HepG2 (cell line): Measurements from ENCODE around the gene ZNF316. TPM values are rescaled to one million over a fixed set of nuclear protein-coding genes. Genes with fewer than 3 reads are reported as not detected.

Experiments
- AKAP8 ChIP-seq: sonication (generic); formaldehyde crosslinking; IDR thresholded peaks from 2 replicates; pipeline ENCODE4 v1.5.1; 2020; ENCODE audit warnings: mild to moderate bottlenecking, missing genetic modification reagents
- ATF7 ChIP-seq, 2 experiments: fragments of 450-650 bp in 1 of 2; sonication (generic) in 1 of 2; formaldehyde crosslinking in 1 of 2; IDR thresholded peaks; 2 replicates each; pipeline versions ENCODE4 v1.4.0 to v1.6.1; 2016 to 2020; ENCODE audit warnings: antibody characterized with exemption in 1 of 2, mild to moderate bottlenecking in 1 of 2, missing genetic modification reagents in 1 of 2
- BHLHE40 ChIP-seq: IDR thresholded peaks from 2 replicates; pipeline ENCODE4 v1.6.1; 2011; ENCODE audit warnings: low read length, improper control_type of control experiment
- CCDC6 ChIP-seq: sonication (generic); formaldehyde crosslinking; IDR thresholded peaks from 2 replicates; pipeline ENCODE4 v1.8.1; 2022; ENCODE audit warnings: mild to moderate bottlenecking, missing genetic modification reagents, moderate library complexity
- ELF4 ChIP-seq: sonication (generic); formaldehyde crosslinking; IDR thresholded peaks from 2 replicates; pipeline ENCODE4 v1.5.0; 2020; ENCODE audit warnings: missing genetic modification reagents, mild to moderate bottlenecking, moderate library complexity, borderline replicate concordance
- GATAD2A ChIP-seq: IDR thresholded peaks from 2 replicates; pipeline ENCODE4 v1.6.1; 2016
- HCFC1 ChIP-seq: fragments of 150-350 bp; IDR thresholded peaks from 2 replicates; pipeline ENCODE4 v1.6.1; 2014; ENCODE audit warnings: low read depth, low read length
- IKZF1 ChIP-seq: fragments of 450-650 bp; IDR thresholded peaks from 2 replicates; pipeline ENCODE4 v1.7.1; 2016
- LCORL ChIP-seq, 2 experiments: fragments of 450-650 bp in 1 of 2; sonication (generic) in 1 of 2; formaldehyde crosslinking in 1 of 2; IDR thresholded peaks; 2 replicates each; pipeline versions ENCODE4 v1.5.0 to v1.6.1; 2017 to 2020; ENCODE audit warnings: antibody characterized with exemption in 1 of 2, missing genetic modification reagents in 1 of 2
- MLLT10 ChIP-seq: sonication (generic); formaldehyde crosslinking; IDR thresholded peaks from 2 replicates; pipeline ENCODE4 v1.4.0; 2020; ENCODE audit warnings: missing genetic modification reagents
- MTF1 ChIP-seq: sonication (generic); formaldehyde crosslinking; IDR thresholded peaks from 2 replicates; pipeline ENCODE4 v1.5.0; 2020; ENCODE audit warnings: missing genetic modification reagents
- NFIC ChIP-seq: IDR thresholded peaks from 2 replicates; pipeline ENCODE4 v1.6.1; 2012; ENCODE audit warnings: mild to moderate bottlenecking, low read length, inconsistent platforms
- PBX2 ChIP-seq: IDR thresholded peaks from 2 replicates; pipeline ENCODE4 v1.6.1; 2016; ENCODE audit warnings: control low read depth
- PHF8 ChIP-seq: sonication (generic); formaldehyde crosslinking; IDR thresholded peaks from 2 replicates; pipeline ENCODE4 v1.5.0; 2020; ENCODE audit warnings: missing genetic modification reagents
- PREB ChIP-seq: sonication (generic); formaldehyde crosslinking; IDR thresholded peaks from 2 replicates; pipeline ENCODE4 v1.4.0; 2020; ENCODE audit warnings: missing genetic modification reagents
- SMARCE1 ChIP-seq: fragments of 450-650 bp; IDR thresholded peaks from 2 replicates; pipeline ENCODE4 v1.6.1; 2017; ENCODE audit warnings: borderline replicate concordance
- SNAPC2 ChIP-seq: sonication (generic); formaldehyde crosslinking; IDR thresholded peaks from 2 replicates; pipeline ENCODE4 v1.8.1; 2022; ENCODE audit warnings: mild to moderate bottlenecking, missing genetic modification reagents
- SOX6 ChIP-seq, 2 experiments: fragments of 450-650 bp in 1 of 2; sonication (generic) in 1 of 2; formaldehyde crosslinking in 1 of 2; IDR thresholded peaks; 2 replicates each; pipeline versions ENCODE4 v1.4.0 to v1.6.1; 2017 to 2020; ENCODE audit warnings: antibody characterized with exemption in 1 of 2, mild to moderate bottlenecking in 1 of 2, missing genetic modification reagents in 1 of 2
- ZHX1 ChIP-seq: sonication (generic); formaldehyde crosslinking; IDR thresholded peaks from 2 replicates; pipeline ENCODE4 v1.8.1; 2022; ENCODE audit warnings: low read depth, mild to moderate bottlenecking, missing genetic modification reagents
- ZMYM4 ChIP-seq: sonication (generic); formaldehyde crosslinking; IDR thresholded peaks from 2 replicates; pipeline ENCODE4 v1.8.1; 2023; ENCODE audit warnings: mild to moderate bottlenecking, missing genetic modification reagents
- ZNF296 ChIP-seq: sonication (generic); formaldehyde crosslinking; conservative IDR thresholded peaks from 2 replicates; pipeline ENCODE4 v1.5.0; 2020; ENCODE audit warnings: mild to moderate bottlenecking, missing genetic modification reagents
- ZNF33A ChIP-seq: sonication (generic); formaldehyde crosslinking; IDR thresholded peaks from 2 replicates; pipeline ENCODE4 v1.5.1; 2020; ENCODE audit warnings: missing genetic modification reagents, mild to moderate bottlenecking, moderate library complexity, borderline replicate concordance
- ZNF431 ChIP-seq: sonication (generic); formaldehyde crosslinking; IDR thresholded peaks from 2 replicates; pipeline ENCODE4 v1.9.0; 2022; ENCODE audit warnings: missing genetic modification reagents, low read depth, mild to moderate bottlenecking, borderline replicate concordance
- ZNF563 ChIP-seq: sonication (generic); formaldehyde crosslinking; IDR thresholded peaks from 2 replicates; pipeline ENCODE4 v1.8.0; 2022; ENCODE audit warnings: mild to moderate bottlenecking, moderate library complexity, missing genetic modification reagents
- ZNF616 ChIP-seq: sonication (generic); formaldehyde crosslinking; IDR thresholded peaks from 2 replicates; pipeline ENCODE4 v1.5.0; 2020; ENCODE audit warnings: low read depth, mild to moderate bottlenecking, missing genetic modification reagents
- ZNF670 ChIP-seq: sonication (generic); formaldehyde crosslinking; IDR thresholded peaks from 2 replicates; pipeline ENCODE4 v1.8.0; 2022; ENCODE audit warnings: mild to moderate bottlenecking, missing genetic modification reagents, borderline replicate concordance
- ZNF749 ChIP-seq: sonication (generic); formaldehyde crosslinking; IDR thresholded peaks from 2 replicates; pipeline ENCODE4 v1.8.0; 2022; ENCODE audit warnings: mild to moderate bottlenecking, missing genetic modification reagents, moderate library complexity, borderline replicate concordance
- polyA plus RNA-seq, 8 experiments: library from polyadenylated mRNA; depleted of rRNA in 3 of 8; stranded (reverse) in 7 of 8; unstranded in 1 of 8; fragments of >200 nt; fragmentation: Illumina TruSeq in 4 of 8; extraction: Trizol in 4 of 8; gene quantifications; 2 replicates each; pipeline versions ENCODE4 v1.2.1 to v1.2.3, GENCODE V29; 2011 to 2016; ENCODE audit warnings: low read depth in 4 of 8, missing spikeins in 1 of 8, mixed read lengths in 1 of 8; ENCODE audit not compliant: insufficient read depth in 1 of 8
- total RNA-seq, 5 experiments: library from RNA; depleted of rRNA; stranded (reverse); fragments of >200 nt; fragmentation: Illumina TruSeq; extraction: Trizol; gene quantifications; 2 replicates each; pipeline ENCODE4 v1.2.3, GENCODE V29; 2016; ENCODE audit warnings: low read depth in 1 of 5

The ZNF316 gene
- total and polyA plus RNA-seq, 2 of the 13 experiments (the other 11 are each of a cell fraction or from before 2014, with no cell fraction given): 4.3 to 9.9 TPM

GRCh38 chr7:6589829-6590644, 47.1 kb upstream of the ZNF316 start, which contains the start of gene INTS15 (continued):
- TF ChIP-seq PHF8 (CRISPR knock-in tag) (peak; percentile 81), ZNF296 (CRISPR knock-in tag) (no peak), MTF1 (no peak), SNAPC2 (CRISPR knock-in tag) (no peak), ZNF33A (no peak), BHLHE40 (peak; percentile 27; the same call in 1 of the 2 replicates), ATF7 (IDR thresholded peaks at IDR 0.05) (no peak), ATF7 (CRISPR knock-in tag; IDR thresholded peaks at IDR 0.05) (no peak), PBX2 (CRISPR knock-in tag) (no peak), ELF4 (CRISPR knock-in tag) (no peak), IKZF1 (no peak), ZNF749 (CRISPR knock-in tag) (no peak; the same call in 1 of the 2 replicates), PREB (CRISPR knock-in tag) (no peak), HCFC1 (peak; percentile 32), CCDC6 (CRISPR knock-in tag) (no peak), ZNF431 (CRISPR knock-in tag) (0 out of 2 replicates have a peak, but pooled peaks have one; percentile 39), LCORL (IDR thresholded peaks at IDR 0.05) (no peak), LCORL (CRISPR knock-in tag; IDR thresholded peaks at IDR 0.05) (no peak), SMARCE1 (no peak), ZNF563 (CRISPR knock-in tag) (peak; percentile 31), SOX6 (IDR thresholded peaks at IDR 0.05) (no peak), SOX6 (CRISPR knock-in tag; IDR thresholded peaks at IDR 0.05) (no peak; the same call in 1 of the 2 replicates), ZNF670 (no peak), GATAD2A (CRISPR knock-in tag) (no peak), ZNF616 (CRISPR knock-in tag) (no peak), ZMYM4 (CRISPR knock-in tag) (0 out of 2 replicates have a peak, but pooled peaks have one; percentile 37), AKAP8 (CRISPR knock-in tag) (peak; percentile 28; the same call in 1 of the 2 replicates), MLLT10 (CRISPR knock-in tag) (no peak), ZHX1 (CRISPR knock-in tag) (no peak), NFIC (no peak)
